ENCODE measurements around the gene RASAL2.
A peak's percentile ranks its signal among the peaks of the same experiment; 100 is the strongest.

RASAL2 gene

GRCh38 chr1:178155481-178156255 is 61.8 kb downstream of the RASAL2 start:
- DNase-seq (ENCODE audit: low read depth) = no peak
- no peak overlapping the region for H3K4me3 ChIP-seq (ENCODE audit: low read length)
- no peak for TF ChIP-seq CTCF (IDR thresholded peaks at IDR 0.05; ENCODE audit: insufficient read depth, low read depth, low read length, missing control alignments)

GRCh38 chr1:178160736-178161475 is 67.0 kb downstream of the RASAL2 start:
- H3K4me3 ChIP-seq (ENCODE audit: low read length) = no peak overlapping the region
- TF ChIP-seq CTCF (IDR thresholded peaks at IDR 0.05; ENCODE audit: insufficient read depth, low read depth, low read length, missing control alignments) = no peak
- no peak for DNase-seq (ENCODE audit: low read depth)

- no peak for TF ChIP-seq CTCF (IDR thresholded peaks at IDR 0.05; ENCODE audit: insufficient read depth, low read depth, low read length, missing control alignments)
- no peak for DNase-seq (ENCODE audit: low read depth)
- H3K4me3 ChIP-seq (ENCODE audit: low read length) = no peak overlapping the region
Observed at GRCh38 chr1:178161516-178161915, 67.6 kb downstream of the RASAL2 start.

- H3K4me3 ChIP-seq (ENCODE audit: low read length) = no peak overlapping the region
- no peak for DNase-seq (ENCODE audit: low read depth)
- TF ChIP-seq CTCF (IDR thresholded peaks at IDR 0.05; ENCODE audit: insufficient read depth, low read depth, low read length, missing control alignments) = no peak
Observed at GRCh38 chr1:178165196-178165595, 71.3 kb downstream of the RASAL2 start.

GRCh38 chr1:178166429-178167024 is 72.6 kb downstream of the RASAL2 start:
- no peak for TF ChIP-seq CTCF (IDR thresholded peaks at IDR 0.05; ENCODE audit: insufficient read depth, low read depth, low read length, missing control alignments)
- H3K4me3 ChIP-seq (ENCODE audit: low read length) = no peak overlapping the region
- no peak for DNase-seq (ENCODE audit: low read depth)

GRCh38 chr1:178168536-178168935 is 74.6 kb downstream of the RASAL2 start:
- no peak for TF ChIP-seq CTCF (IDR thresholded peaks at IDR 0.05; ENCODE audit: insufficient read depth, low read depth, low read length, missing control alignments)
- DNase-seq (ENCODE audit: low read depth) = peak; percentile 61
- H3K4me3 ChIP-seq (ENCODE audit: low read length) = no peak overlapping the region
